H1 (cell line): Measurements from ENCODE around the gene SNAI1. TPM values are rescaled to one million over a fixed set of nuclear protein-coding genes. Genes with fewer than 3 reads are reported as not detected.

Source experiments
- CTCF ChIA-PET: fragments of 300-600 bp; sonication (Branson Sonifier 250); formaldehyde crosslinking; loops from one replicate; lab custom pipeline; 2021; ENCODE audit not compliant: partially characterized antibody; lab: Charles Lee
- POLR2A ChIA-PET: fragments of 300-600 bp; sonication (Branson Sonifier 250); formaldehyde crosslinking; loops from one replicate; lab custom pipeline; 2021; ENCODE audit warnings: inconsistent platforms; ENCODE audit not compliant: partially characterized antibody; lab: Charles Lee
- DNase-seq, 2 experiments: peaks; one replicate each; pipeline versions ENCODE4 v3.0.0 to v3.0.0-alpha.2; 2010 to 2022; ENCODE audit warnings: low spot score in 2 of 2, low read depth in 1 of 2, mixed read lengths in 1 of 2
- FAIRE-seq: peaks from 2 replicates; lab custom pipeline; 2011; peaks lifted over from hg19 to GRCh38; lab: Jason Lieb, UNC
- H2AFZ ChIP-seq: 2 replicates; pipeline ENCODE4 v1.8.1; 2012; ENCODE audit warnings: low read length, inconsistent platforms
- H2AK5ac ChIP-seq: 2 replicates; pipeline ENCODE4 v1.6.1; 2013; ENCODE audit warnings: low read depth, low read length
- H2BK120ac ChIP-seq: replicated peaks from 2 replicates; pipeline ENCODE3; 2013; ENCODE audit warnings: low read depth, low read length, inconsistent platforms
- H2BK12ac ChIP-seq: 2 replicates; pipeline ENCODE4 v1.6.1; 2013; ENCODE audit warnings: low read depth, low read length
- H2BK15ac ChIP-seq: 2 replicates; pipeline ENCODE4 v1.6.1; 2013; ENCODE audit warnings: low read length
- H2BK20ac ChIP-seq: 2 replicates; pipeline ENCODE4 v1.6.1; 2013; ENCODE audit warnings: low read length
- H2BK5ac ChIP-seq: 2 replicates; pipeline ENCODE4 v1.6.1; 2013; ENCODE audit warnings: low read depth, low read length
- H3K14ac ChIP-seq: 2 replicates; pipeline ENCODE4 v1.6.1; 2013; ENCODE audit warnings: inconsistent platforms; ENCODE audit not compliant: insufficient read length
- H3K18ac ChIP-seq: 2 replicates; pipeline ENCODE4 v1.6.1; 2013; ENCODE audit warnings: low read length; ENCODE audit errors: extremely low read depth
- H3K23ac ChIP-seq: 2 replicates; pipeline ENCODE4 v1.6.1; 2013; ENCODE audit warnings: inconsistent platforms; ENCODE audit not compliant: insufficient read length
- H3K23me2 ChIP-seq: 2 replicates; pipeline ENCODE4 v1.6.1; 2013; ENCODE audit warnings: low read depth, low read length
- H3K27ac ChIP-seq: 2 replicates; pipeline ENCODE4 v1.6.1; 2011; ENCODE audit warnings: low read depth, low read length, inconsistent platforms
- H3K27me3 ChIP-seq, 4 experiments: replicated peaks in 1 of 4; 1 replicate in 1 of 4; 2 replicates in 3 of 4; pipeline versions ENCODE4 v1.6.1 to v1.8.1; 2011 to 2013; ENCODE audit warnings: low read length in 3 of 4, mild to moderate bottlenecking in 3 of 4, inconsistent platforms in 2 of 4, mixed read lengths in 2 of 4, moderate library complexity in 1 of 4; ENCODE audit not compliant: control insufficient read depth in 3 of 4, insufficient read depth in 3 of 4; ENCODE audit errors: extremely low read depth in 1 of 4
- H3K36me3 ChIP-seq, 4 experiments: 2 replicates each; pipeline versions ENCODE4 v1.6.1 to v1.8.1; 2011 to 2013; ENCODE audit warnings: mild to moderate bottlenecking in 4 of 4, low read length in 3 of 4, moderate library complexity in 2 of 4, control low read depth in 1 of 4, inconsistent platforms in 1 of 4; ENCODE audit not compliant: insufficient read depth in 4 of 4, control insufficient read depth in 2 of 4
- H3K4ac ChIP-seq: replicated peaks from 2 replicates; pipeline ENCODE3; 2013; ENCODE audit warnings: low read length, low read depth, mixed read lengths, inconsistent platforms; ENCODE audit not compliant: insufficient read length
- H3K4me1 ChIP-seq, 4 experiments: replicated peaks in 1 of 4; 1 replicate in 1 of 4; 2 replicates in 3 of 4; pipeline versions ENCODE4 v1.6.1 to v1.8.1; 2011 to 2013; ENCODE audit warnings: low read length in 3 of 4, inconsistent platforms in 2 of 4, mixed read lengths in 1 of 4; ENCODE audit not compliant: insufficient read depth in 4 of 4, control insufficient read depth in 3 of 4
- H3K4me2 ChIP-seq, 2 experiments: 2 replicates each; pipeline versions ENCODE4 v1.6.1 to v1.8.1; 2011 to 2013; ENCODE audit warnings: low read depth in 2 of 2, low read length in 2 of 2, control low read depth in 1 of 2, inconsistent platforms in 1 of 2, mild to moderate bottlenecking in 1 of 2; ENCODE audit not compliant: insufficient read depth in 1 of 2
- H3K4me3 ChIP-seq, 4 experiments: fragments of 200-600, 300-600 bp in 1 of 4; sonication (generic), shearing (Covaris generic), sonication (Bioruptor Twin) in 1 of 4; 2 replicates each; pipeline versions ENCODE4 v1.5.1 to v1.8.1; 2011 to 2016; ENCODE audit warnings: low read length in 4 of 4, low read depth in 3 of 4, control low read depth in 2 of 4, inconsistent platforms in 2 of 4, mild to moderate bottlenecking in 2 of 4, mixed read lengths in 1 of 4, moderate library complexity in 1 of 4; ENCODE audit not compliant: insufficient read depth in 2 of 4; ENCODE audit errors: extremely low read depth in 1 of 4
- H3K56ac ChIP-seq: replicated peaks from 2 replicates; pipeline ENCODE3; 2013; ENCODE audit warnings: low read depth, mild to moderate bottlenecking, mixed read lengths, low read length, inconsistent platforms; ENCODE audit not compliant: insufficient read length
- H3K79me1 ChIP-seq: 2 replicates; pipeline ENCODE4 v1.6.1; 2013; ENCODE audit warnings: low read depth, low read length, control low read depth
- H3K79me2 ChIP-seq, 2 experiments: 2 replicates each; pipeline versions ENCODE4 v1.6.1 to v1.8.1; 2012 to 2013; ENCODE audit warnings: low read length in 2 of 2, mild to moderate bottlenecking in 2 of 2, inconsistent platforms in 1 of 2; ENCODE audit not compliant: insufficient read depth in 2 of 2, control insufficient read depth in 1 of 2
- H3K9ac ChIP-seq, 4 experiments: replicated peaks in 1 of 4; 1 replicate in 1 of 4; 2 replicates in 3 of 4; pipeline versions ENCODE4 v1.6.1 to v1.8.1; 2011 to 2013; ENCODE audit warnings: low read depth in 3 of 4, low read length in 3 of 4, control low read depth in 2 of 4, mild to moderate bottlenecking in 2 of 4, moderate library complexity in 2 of 4, inconsistent platforms in 1 of 4; ENCODE audit errors: extremely low read depth in 1 of 4
- H3K9me3 ChIP-seq, 2 experiments: 2 replicates each; pipeline versions ENCODE4 v1.6.1 to v1.8.1; 2012 to 2013; ENCODE audit warnings: mild to moderate bottlenecking in 2 of 2, moderate library complexity in 2 of 2, control low read depth in 1 of 2, inconsistent platforms in 1 of 2, low read depth in 1 of 2, low read length in 1 of 2, mixed read lengths in 1 of 2; ENCODE audit not compliant: insufficient read depth in 2 of 2
- H4K20me1 ChIP-seq, 2 experiments: replicated peaks in 1 of 2; 2 replicates each; pipeline versions ENCODE3 to v1.8.1; 2011 to 2013; ENCODE audit warnings: inconsistent platforms in 2 of 2, low read length in 2 of 2, mild to moderate bottlenecking in 1 of 2; ENCODE audit not compliant: insufficient read depth in 2 of 2, control insufficient read depth in 1 of 2
- H4K5ac ChIP-seq: 2 replicates; pipeline ENCODE4 v1.6.1; 2013; ENCODE audit warnings: low read length, low read depth, mixed read lengths, inconsistent platforms; ENCODE audit not compliant: insufficient read length
- H4K8ac ChIP-seq: 2 replicates; pipeline ENCODE4 v1.8.0; 2013; ENCODE audit warnings: mild to moderate bottlenecking, moderate library complexity, low read length, inconsistent platforms; ENCODE audit not compliant: insufficient read depth; ENCODE audit errors: extremely low read depth
- H4K91ac ChIP-seq: replicated peaks from 2 replicates; pipeline ENCODE3; 2013; ENCODE audit warnings: low read length, mixed read lengths, inconsistent platforms; ENCODE audit not compliant: insufficient read length
- CTCF ChIP-seq, 3 experiments: IDR thresholded peaks; 1 replicate in 2 of 3; 2 replicates in 1 of 3; pipeline versions ENCODE4 v1.5.1 to v1.6.1; 2011; ENCODE audit warnings: low read length in 3 of 3, mild to moderate bottlenecking in 3 of 3, inconsistent platforms in 2 of 3, low read depth in 1 of 3, moderate library complexity in 1 of 3; ENCODE audit not compliant: insufficient read depth in 1 of 3; ENCODE audit errors: control extremely low read depth in 1 of 3
- HDAC6 ChIP-seq: IDR thresholded peaks from one replicate; pipeline ENCODE4 v1.7.1; 2012; ENCODE audit warnings: low read depth, mild to moderate bottlenecking, inconsistent platforms, low read length, moderate library complexity
- KDM4A ChIP-seq: IDR thresholded peaks from one replicate; pipeline ENCODE4 v1.7.1; 2012; ENCODE audit warnings: low read depth, mild to moderate bottlenecking, moderate library complexity, low read length, inconsistent platforms; ENCODE audit not compliant: severe bottlenecking
- NANOG ChIP-seq: IDR thresholded peaks from 2 replicates; pipeline ENCODE4 v1.6.1; 2011; ENCODE audit warnings: low read length, low read depth, mild to moderate bottlenecking, inconsistent platforms; ENCODE audit not compliant: insufficient read depth, poor library complexity, severe bottlenecking
- RFX5 ChIP-seq: IDR thresholded peaks from 2 replicates; pipeline ENCODE4 v1.6.1; 2011; ENCODE audit warnings: low read depth, low read length, improper control_type of control experiment, borderline replicate concordance
- SIRT6 ChIP-seq: IDR thresholded peaks from one replicate; pipeline ENCODE4 v1.7.1; 2012; ENCODE audit warnings: low read length, inconsistent platforms
- SRF ChIP-seq: IDR thresholded peaks from 2 replicates; pipeline ENCODE4 v1.6.1; 2011; ENCODE audit warnings: mild to moderate bottlenecking, low read depth, low read length, moderate library complexity
- WGBS, 2 experiments: shearing (Covaris generic) in 1 of 2; methylation state at CpG; one replicate each; pipeline versions ENCODE4 v1.1.6 to v1.1.7; 2013 to 2015; ENCODE audit warnings: low lambda C conversion rate in 2 of 2, mixed read lengths in 2 of 2, inconsistent platforms in 1 of 2, low coverage in 1 of 2, missing lambda C conversion rate in 1 of 2; ENCODE audit not compliant: insufficient replicate concordance in 2 of 2, insufficient coverage in 1 of 2, insufficient read length in 1 of 2; ENCODE audit errors: extremely low coverage in 1 of 2, missing lambda C conversion rate in 1 of 2; 5-methylcytosine and 5-hydroxymethylcytosine counted together
- polyA plus RNA-seq, 7 experiments: library from polyadenylated mRNA; depleted of rRNA in 3 of 7; stranded (reverse) in 5 of 7; unstranded in 2 of 7; fragments of >200 nt in 5 of 7; fragments of 200-250 nt in 2 of 7; gene quantifications; 1 replicate in 5 of 7; 2 replicates in 1 of 7; 4 replicates in 1 of 7; pipeline versions ENCODE4 v1.2.1 to v1.2.3, GENCODE V29; 2011 to 2013; ENCODE audit warnings: missing spikeins in 2 of 7, mixed read lengths in 2 of 7
- total RNA-seq: library from RNA; stranded (reverse); fragmentation: NEBNext Ultra II Directional; extraction: Animal tissue kit (Norgen Biotek cat#: 25700); gene quantifications from 2 replicates; pipeline ENCODE4 v1.2.1, GENCODE V29; 2021

The SNAI1 gene
- total and polyA plus RNA-seq, 2 of the 8 experiments (the other 6 are each of a cell fraction or from before 2014, with no cell fraction given): 6.5 to 8.0 TPM

- no peak overlapping the region for H3K56ac ChIP-seq
- H4K5ac ChIP-seq: no peak overlapping the region
- H3K9ac ChIP-seq: no peak overlapping the region
- no peak overlapping the region for H3K14ac ChIP-seq
- H3K79me1 ChIP-seq: no peaks in the 10 kb centered on the region
- no peak overlapping the region for H3K18ac ChIP-seq
- H2BK15ac ChIP-seq: no peak overlapping the region
- H3K79me2 ChIP-seq: no peaks in the 10 kb centered on the region
- no peak overlapping the region for H2BK120ac ChIP-seq
- H3K27ac ChIP-seq: no peak overlapping the region
- no peaks in the 10 kb centered on the region for H3K36me3 ChIP-seq
- FAIRE-seq: no peak
- no peak overlapping the region for H2AFZ ChIP-seq
- 0 out of 7 replicates have a peak, but pooled peaks cover 0 to 2% (median 0%) of the 10 kb centered on the region in 4 experiments for H3K4me1 ChIP-seq
- no peak for DNase-seq
- H3K4me3 ChIP-seq: no peak overlapping the region
- H3K23ac ChIP-seq: no peak overlapping the region
- H4K8ac ChIP-seq: no peak overlapping the region
- H3K27me3 ChIP-seq: peaks cover 0 to 2% (median 0%) of the 10 kb centered on the region in 4 experiments; a peak in 1 of 7 replicates
- H3K23me2 ChIP-seq: no peaks in the 10 kb centered on the region
- no peak overlapping the region for H2BK20ac ChIP-seq
- no peak overlapping the region for H4K91ac ChIP-seq
- H2BK5ac ChIP-seq: no peak overlapping the region
- POLR2A ChIA-PET: no interaction called here
- no peaks in the 10 kb centered on the region for H4K20me1 ChIP-seq
- TF ChIP-seq NANOG: no peak
- TF ChIP-seq HDAC6: no peak
- TF ChIP-seq SIRT6: no peak
- no peak for TF ChIP-seq KDM4A
- TF ChIP-seq SRF: no peak
- no peak for TF ChIP-seq CTCF (IDR thresholded peaks at IDR 0.05; ENCODE audit: control extremely low read depth in 1 of 3, insufficient read depth in 1 of 3, low read depth in 1 of 3, low read length in 3 of 3)
- no peak for TF ChIP-seq RFX5
- CTCF ChIA-PET: interaction anchor here (0.7 to 1.5 kb wide), 3 partner anchors 12 to 68 kb away, joined by 3 to 4 read pairs (median 3); no protein-coding TSS in a partner anchor
- H3K4ac ChIP-seq: no peak overlapping the region
- H2BK12ac ChIP-seq: no peak overlapping the region
- H3K4me2 ChIP-seq: no peak overlapping the region
- WGBS, 2 experiments: 92% methylated on average over 4 of the region's 4 CpGs; no CpG with 5 or more reads in 1 of the 2 experiments
- no peak overlapping the region for H2AK5ac ChIP-seq
- H3K9me3 ChIP-seq: no peaks in the 10 kb centered on the region
Observed at GRCh38 chr20:50003253-50003656, 20.5 kb downstream of the SNAI1 start.
